Suprapubic skin (tissue), 4 donors: ENCODE data around the gene NAP1L4.

Source experiments
- POLR2A ChIP-seq, 2 donors: fragments of 450-650 bp; IDR thresholded peaks; one replicate each; pipeline ENCODE4 v1.6.1; 2017; ENCODE audit warnings: antibody characterized with exemption in 2 of 2, mild to moderate bottlenecking in 2 of 2, moderate library complexity in 2 of 2
- POLR2AphosphoS5 ChIP-seq, 3 donors: sonication (generic); formaldehyde crosslinking; IDR thresholded peaks; one replicate each; pipeline ENCODE4 v1.6.1; 2017; ENCODE audit warnings: antibody characterized with exemption in 3 of 3
- TF ChIP-seq, protein P1 (sequence below), 2 donors: fragments of 200-600 bp in 1 of 2; fragments of 450-650 bp in 1 of 2; sonication (generic) in 1 of 2; IDR thresholded peaks; one replicate each; pipeline ENCODE4 v1.5.1; 2016 to 2019; ENCODE audit warnings: antibody characterized with exemption in 2 of 2, mild to moderate bottlenecking in 1 of 2, moderate library complexity in 1 of 2

- TF ChIP-seq, protein P1, sequence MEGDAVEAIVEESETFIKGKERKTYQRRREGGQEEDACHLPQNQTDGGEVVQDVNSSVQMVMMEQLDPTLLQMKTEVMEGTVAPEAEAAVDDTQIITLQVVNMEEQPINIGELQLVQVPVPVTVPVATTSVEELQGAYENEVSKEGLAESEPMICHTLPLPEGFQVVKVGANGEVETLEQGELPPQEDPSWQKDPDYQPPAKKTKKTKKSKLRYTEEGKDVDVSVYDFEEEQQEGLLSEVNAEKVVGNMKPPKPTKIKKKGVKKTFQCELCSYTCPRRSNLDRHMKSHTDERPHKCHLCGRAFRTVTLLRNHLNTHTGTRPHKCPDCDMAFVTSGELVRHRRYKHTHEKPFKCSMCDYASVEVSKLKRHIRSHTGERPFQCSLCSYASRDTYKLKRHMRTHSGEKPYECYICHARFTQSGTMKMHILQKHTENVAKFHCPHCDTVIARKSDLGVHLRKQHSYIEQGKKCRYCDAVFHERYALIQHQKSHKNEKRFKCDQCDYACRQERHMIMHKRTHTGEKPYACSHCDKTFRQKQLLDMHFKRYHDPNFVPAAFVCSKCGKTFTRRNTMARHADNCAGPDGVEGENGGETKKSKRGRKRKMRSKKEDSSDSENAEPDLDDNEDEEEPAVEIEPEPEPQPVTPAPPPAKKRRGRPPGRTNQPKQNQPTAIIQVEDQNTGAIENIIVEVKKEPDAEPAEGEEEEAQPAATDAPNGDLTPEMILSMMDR (IDR thresholded peaks at IDR 0.05), result no peak
- no peak for TF ChIP-seq POLR2A (IDR thresholded peaks at IDR 0.05)
- TF ChIP-seq POLR2AphosphoS5 (IDR thresholded peaks at IDR 0.05), result no peak
Observed at GRCh38 chr11:3009481-3009880, 17.4 kb upstream of the NAP1L4 start.
